ENCODE results near the gene NDUFS6. TPM values are rescaled to one million over a fixed set of nuclear protein-coding genes. Genes with fewer than 3 reads are reported as not detected.

Gene NDUFS6
- polyA plus RNA-seq, 1 donor = 51.9 TPM

DNA sequence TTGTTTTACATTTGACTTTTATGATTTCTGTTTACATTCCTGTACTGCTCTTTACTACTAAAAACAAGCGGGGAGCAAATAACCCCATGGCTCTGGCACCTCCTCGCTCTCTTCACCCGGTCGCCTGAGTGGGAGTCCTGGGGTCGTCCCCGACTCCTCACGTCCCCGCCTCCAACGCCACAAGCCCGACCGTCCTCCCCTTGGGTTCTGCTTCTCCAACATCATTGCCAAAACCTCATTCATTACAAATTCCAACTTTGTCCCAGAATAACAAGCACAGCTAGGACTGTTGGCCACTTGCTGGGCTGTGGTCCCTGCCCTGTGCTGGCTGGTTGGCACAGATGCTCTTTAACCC lies 36.6 kb upstream of the NDUFS6 start:
- DNase-seq = no peak

DNA sequence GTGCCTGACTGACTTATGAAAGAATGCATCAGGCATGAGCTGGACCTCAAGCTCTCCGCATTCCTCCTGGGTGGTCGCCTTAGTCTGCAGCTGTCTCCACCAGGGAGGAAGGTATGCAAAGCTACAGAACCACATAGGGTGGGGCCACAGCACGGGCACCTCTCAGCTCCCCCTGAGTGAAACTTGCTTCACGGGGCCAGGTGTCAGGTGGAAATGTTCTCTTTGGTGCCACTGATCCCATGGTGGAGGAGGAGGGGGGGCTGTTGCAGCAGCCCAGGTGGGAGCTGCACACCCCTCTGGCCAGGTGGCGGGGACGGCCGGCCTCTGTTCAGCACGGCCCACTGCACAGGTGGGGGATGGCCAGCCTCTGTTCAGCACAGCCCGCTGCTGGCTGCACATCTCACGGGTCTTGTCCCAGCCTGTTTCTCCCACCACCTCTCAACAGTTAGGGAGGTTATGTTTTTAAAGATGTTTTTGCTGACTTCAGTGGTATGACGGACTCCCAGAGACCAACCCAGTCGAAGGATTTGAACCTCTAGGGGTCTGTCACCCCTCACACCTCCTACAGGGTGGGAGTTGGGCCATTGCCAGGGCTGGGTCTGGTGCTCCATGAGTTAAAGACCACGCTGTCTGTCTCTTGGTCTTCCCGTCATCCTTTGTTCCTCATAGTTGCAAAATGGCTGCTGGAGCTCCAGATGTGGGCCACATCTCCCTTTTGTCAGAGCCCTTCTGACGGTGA lies 35.9 kb upstream of the NDUFS6 start:
- DNase-seq = no peak

DNA sequence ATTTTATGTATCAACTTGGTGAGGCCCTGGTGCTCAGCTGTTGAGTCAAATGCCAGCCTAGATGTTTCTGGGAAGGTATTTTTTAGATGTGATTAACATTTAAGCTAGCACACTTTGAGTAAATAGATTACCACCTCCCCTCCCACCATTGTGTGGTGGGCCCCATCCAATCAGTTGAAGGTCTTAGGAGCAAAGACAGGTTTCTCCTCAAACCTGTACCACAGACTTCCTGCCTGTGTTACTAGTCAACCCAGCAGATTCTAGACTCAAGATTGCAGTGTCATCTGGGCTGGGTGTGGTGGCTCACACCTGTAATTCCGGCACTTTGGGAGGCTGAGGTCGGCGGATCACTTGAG lies 35.3 kb upstream of the NDUFS6 start:
- DNase-seq = no peak

DNA sequence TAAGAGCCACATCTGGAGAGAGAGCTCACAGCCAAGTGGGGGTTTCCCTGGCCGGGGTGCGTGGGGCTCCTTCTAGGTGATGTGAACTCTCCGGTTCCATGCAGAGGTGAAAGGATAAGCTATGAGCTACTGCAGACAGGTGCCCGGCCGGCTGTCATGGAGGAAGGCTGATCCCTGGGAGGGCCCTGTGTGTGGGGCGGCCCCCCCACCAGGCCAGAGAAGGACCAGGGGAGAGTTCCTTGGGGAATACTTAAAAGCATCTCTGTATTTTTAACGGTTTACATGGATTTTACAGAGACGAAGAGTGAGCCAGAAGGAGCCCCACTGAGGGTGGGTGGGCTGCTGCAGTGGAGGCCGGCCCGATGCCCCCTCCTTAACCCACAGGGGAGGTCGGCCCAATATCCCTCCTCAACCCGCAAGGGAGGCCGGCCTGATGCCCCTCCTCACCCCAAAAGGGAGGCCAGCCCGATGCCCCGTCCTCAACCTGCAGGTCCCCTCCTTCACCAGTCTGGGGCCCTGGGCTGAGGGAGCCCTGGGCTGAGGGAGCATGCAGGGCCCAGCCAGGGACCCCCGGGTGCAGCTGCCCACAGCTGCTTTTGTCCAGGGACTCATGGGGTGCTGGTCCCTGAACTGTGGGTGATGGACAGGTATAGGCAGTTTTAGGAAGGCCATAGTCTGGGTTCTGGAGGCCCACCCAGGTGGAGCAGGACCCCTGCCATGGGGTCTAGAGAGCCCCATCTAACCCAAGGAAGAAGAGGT lies 33.5 kb upstream of the NDUFS6 start:
- DNase-seq = no peak

DNA sequence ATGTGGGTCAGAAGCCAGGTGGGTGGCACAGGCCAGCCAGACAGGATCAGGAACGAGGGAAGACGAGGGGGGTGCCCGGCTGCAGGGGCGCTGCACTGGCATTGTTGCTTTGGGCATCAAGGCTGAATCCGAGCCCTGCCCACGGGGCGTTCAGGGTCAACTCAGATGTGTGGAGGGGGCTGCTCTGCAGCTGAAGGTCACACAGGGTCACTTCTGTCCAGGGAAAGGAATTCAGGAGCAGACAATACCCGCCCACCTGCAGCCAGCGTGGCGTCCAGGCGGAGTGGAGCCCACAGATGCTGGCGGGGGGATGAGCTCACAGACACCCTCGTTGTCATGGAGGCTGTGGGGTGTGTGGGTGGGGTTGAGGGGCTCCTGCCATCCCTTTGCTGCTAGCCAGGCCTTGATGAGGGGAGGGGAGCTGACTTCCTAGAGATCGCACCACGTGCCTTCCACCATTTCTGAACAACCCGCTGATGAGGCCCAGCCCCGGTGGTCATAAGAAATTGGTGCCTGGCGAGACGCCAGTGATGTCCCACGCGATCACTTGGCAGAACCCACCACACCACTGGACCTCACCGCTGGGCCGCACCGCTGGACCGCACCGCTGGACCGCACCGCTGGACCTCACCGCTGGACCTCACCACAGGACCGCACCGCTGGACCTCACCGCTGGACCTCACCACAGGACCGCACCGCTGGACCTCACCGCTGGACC lies 32.8 kb upstream of the NDUFS6 start:
- DNase-seq = no peak

DNA sequence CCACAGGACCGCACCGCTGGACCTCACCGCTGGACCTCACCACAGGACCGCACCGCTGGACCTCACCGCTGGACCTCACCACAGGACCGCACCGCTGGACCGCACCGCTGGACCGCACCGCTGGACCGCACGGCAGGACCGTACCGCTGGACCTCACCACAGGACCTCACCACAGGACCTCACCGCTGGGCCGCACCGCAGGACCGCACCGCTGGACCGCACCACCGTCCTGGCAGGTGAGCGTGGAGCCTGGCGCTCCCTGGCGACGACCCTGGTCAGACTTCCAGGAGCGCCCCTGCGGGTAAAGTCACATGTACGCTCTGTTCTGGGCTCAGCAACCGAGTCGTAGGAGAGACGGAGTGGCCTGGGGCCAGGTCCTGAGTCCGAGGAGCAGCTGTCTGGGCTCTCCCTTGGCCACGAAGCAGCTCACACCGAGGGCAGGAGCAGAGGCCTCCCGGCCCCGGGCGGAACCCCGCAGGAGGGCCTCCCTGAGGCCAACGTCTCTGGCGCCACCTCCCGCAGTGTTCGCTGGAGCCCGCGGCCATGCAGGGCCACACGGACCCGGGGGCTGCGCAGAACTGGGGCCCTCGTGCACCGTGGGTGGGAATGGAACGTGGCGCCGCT lies 32.1 kb upstream of the NDUFS6 start:
- DNase-seq = no peak

DNA sequence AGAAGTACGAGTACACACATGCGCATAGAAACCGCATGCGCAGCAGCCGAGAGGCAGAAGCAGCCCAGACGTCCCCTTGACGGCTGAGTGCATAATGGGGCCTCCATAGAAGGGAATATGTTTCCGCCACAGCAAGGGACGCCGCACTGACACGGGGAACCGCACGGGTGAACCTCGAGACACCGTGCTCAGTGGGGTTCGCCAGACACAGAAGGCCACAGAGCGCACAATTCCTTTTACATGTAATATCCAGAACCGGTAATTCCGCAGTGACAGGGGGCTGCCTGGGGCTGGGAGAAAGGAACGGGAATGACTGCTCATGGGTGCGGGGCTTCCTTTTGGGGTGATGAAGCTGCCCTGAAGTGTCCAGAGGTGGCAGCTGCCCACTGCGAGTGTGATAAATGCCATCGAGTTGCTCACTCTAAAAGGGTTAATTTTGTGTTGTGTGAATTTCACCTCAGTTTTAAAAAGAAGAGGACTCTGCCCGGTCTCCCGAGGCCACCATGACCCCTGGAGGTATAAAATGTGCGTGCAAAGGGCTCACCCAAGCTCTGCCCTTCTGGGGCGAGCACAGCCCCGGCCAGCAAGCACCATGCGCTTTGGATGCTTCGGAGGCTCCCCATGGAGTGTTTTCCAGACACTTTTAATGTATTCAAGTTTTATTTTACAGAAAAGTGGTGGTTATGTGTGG lies 31.3 kb upstream of the NDUFS6 start:
- no peak for DNase-seq

DNA sequence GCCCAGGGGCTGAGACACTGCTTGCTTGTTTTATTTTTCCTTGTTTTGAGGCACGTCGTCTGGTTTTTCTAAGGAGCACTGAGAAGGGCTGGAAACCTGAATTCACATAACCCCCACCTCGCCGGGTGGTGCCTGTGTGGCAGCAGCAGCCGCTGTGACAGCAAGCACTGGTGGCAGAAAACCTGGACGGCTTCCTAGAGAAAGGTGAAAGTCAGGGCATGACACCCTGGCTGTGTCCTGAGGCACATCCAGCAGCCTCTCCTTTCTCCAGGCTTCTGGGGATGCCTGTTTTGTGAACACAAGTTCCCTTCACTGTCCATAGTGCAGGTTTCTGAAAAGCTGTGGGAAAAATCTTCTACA lies 30.8 kb upstream of the NDUFS6 start:
- no peak for DNase-seq

DNA sequence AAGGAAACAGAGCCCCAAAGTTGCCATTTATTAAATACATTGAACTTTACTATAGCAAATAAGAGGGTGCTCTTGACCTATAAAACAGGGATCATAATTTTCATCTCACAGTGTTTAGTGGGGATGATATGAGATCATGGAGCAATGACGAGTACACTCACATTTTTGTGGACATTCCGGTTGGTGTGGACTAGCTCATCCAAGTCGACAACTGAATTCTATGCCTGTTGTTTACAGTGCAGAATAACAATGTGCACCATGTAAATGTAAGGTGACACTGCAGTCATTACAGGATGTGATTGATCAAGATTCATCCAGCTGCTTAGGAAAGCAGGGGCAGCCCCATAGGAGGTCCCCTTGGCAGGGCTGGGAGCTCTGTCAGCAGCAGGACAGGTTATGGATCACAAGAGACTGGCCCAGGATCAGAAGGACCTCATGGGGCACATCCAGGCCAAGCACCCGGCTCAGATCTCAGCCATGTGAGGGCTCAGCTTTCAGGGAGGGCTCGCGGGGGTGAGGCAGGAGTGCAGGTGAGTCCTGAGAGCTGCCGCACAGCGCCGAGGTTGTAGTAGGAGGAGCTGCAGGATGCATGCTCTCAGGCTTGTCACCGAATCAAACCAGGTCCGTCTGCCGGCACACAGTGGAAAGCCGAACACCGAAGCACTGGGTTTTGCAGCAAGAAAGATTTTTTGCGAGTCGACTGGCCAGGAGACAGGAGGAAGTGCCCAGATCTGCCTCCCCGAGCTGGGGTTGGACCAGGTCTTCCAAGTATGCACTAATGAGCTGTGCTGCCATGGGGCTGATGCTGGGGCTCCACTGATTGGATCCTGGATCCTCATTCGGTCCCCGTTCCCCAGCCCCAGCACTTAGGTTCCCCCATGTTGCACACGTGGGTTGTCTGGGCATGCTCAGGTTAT lies 29.8 kb upstream of the NDUFS6 start:
- DNase-seq = no peak

DNA sequence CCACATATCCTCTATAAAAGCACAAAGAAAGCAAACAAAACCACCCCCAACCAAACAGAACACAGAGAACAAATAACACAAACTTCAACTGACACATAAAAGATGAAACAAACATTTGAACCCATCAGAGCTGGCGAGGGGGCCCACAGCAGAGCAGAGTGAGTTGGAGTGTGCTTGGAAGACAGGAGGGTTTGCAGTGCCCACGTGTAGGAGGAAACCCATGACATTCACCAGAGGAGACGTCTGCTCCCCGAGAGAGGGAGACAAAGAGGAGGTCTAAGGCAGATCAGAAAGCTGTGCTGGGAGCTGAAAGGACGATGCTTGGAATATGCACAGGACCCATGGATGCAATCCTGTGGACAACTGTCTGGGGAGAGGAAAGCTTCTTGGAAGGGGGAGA lies 28.6 kb upstream of the NDUFS6 start:
- peak; percentile 51 for DNase-seq

DNA sequence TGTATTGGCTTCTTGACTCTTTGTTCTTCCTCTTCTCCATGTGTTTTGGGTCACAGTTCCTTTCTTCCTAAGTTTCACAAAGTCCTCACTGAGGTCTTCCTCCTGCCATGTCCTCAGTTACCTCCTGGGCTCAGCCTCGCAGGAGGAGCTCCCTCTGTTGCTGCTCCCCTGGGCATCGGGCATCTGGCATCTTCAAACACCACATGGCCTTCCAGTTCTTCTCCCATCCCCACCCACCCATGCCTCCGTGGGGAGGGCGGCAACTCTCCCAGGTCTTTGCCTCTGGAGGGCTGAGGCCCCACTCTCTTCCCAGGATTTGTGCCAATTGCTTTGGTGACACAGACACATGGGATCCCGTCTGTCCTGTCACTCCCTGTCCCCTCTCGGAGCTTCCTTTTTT lies 24.4 kb upstream of the NDUFS6 start:
- DNase-seq = no peak

DNA sequence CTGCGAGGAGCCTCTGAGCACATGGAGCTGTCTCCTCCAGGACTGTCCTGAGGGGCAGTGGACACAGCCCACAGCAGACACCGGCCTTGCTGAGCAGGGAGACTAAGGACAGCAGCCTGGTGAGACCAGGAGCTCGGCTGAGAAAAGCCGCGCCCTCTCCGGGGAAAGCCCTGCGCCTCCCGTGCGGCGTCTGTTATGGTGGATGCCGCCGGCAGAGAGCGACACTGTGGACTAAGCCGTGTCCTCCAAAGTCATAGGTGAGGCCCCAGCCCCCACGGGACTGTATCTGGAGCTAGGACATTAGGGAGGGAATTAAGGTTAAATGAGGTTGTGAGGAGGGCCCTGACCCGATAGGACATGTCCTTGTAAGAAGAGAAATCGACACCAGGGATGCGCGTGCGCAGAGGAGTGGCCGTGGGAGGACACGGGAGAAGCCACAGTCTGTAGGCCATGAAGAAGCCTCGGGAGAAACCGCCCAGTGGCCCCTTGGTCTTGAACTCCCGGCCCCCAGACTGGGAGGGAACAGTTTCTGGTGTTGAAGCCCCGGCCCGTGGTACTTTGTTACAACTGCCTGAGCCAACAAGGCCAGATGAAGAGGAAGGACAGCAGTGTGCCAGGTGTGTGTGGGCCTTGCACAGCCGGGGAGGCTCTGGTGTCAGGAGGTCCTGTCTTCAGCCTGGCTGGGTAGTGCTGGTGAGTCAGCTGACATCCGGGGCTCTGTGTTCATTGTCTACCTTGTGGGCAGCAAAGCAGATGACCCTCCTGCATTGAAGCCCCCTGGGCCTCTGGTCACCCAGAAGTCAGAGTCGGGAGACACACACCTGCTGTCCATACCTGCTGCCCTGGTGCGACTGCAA lies 23.7 kb upstream of the NDUFS6 start:
- no peak for DNase-seq

DNA sequence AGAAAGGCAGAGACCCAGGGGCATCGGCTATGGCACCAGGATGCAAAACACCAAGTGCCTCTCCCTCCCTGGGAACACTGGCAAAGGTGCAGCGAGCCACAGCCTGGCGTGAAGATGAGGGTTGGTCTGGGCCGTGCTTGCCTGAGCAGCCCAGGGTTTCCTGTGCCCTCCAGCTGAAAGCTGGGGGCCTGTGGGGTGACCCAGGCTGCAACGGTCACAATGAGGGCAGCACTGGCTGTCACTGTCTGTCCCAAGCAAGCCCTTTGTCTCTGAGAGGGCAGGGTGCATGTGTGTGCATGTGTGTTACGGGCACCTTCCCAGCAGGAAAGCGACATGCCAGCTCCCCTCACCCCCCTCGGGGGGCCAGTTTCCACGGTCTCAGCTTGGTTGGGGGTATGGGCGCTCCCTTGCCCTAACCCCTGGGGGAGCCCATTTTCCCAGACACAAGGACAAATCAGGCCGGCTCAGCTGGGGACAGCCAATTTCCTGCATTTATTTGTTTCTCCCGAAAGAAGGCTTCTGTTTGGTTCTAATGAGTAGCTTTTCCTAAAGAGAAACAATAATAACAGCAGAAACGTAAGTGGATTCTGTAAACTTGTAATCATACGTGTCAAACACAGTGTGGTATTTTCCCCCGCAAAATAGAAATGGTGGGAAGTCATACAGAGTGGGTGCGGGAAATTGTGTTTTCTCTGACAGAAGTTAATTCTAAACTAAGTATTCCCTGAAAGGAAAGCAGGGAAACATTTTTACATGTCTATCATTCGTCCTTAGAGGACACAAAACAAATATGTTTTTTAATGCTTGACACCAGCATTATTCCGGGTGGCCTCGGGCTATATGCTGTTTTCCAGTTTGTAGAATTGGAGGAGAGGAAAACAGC lies 22.8 kb upstream of the NDUFS6 start:
- no peak for DNase-seq

DNA sequence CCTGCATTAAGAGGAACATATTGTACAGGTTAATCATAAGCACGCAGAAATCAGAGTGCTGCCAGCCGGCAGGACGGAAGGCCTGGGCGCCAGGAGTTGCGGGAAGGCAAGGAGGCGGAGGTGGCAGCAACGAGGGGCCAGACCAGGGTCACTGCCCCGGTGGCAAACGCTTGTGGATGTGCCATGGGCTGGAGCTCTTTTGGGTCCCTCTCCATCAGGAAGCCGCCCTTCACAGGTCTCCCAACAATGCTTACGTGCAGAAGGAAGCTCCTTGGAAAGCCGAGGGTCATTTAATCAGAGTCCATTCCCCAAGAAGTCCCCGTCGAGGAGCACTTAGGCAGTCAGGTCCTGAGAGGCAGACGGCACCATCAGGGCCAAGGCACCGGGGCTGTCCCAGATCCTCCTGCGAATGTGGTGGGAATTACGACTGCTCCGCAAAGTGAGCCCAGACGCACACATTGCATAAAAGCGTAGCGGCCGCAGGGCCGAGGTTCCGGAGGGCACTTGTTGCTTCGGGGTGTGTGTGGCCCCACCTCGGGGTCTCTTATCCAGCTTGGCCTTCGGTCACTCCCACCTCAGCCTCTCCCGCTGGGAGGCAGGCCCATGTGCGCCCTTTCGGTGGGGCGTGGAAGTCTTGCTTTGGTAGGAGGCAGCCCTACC lies 22.1 kb upstream of the NDUFS6 start:
- DNase-seq = no peak

DNA sequence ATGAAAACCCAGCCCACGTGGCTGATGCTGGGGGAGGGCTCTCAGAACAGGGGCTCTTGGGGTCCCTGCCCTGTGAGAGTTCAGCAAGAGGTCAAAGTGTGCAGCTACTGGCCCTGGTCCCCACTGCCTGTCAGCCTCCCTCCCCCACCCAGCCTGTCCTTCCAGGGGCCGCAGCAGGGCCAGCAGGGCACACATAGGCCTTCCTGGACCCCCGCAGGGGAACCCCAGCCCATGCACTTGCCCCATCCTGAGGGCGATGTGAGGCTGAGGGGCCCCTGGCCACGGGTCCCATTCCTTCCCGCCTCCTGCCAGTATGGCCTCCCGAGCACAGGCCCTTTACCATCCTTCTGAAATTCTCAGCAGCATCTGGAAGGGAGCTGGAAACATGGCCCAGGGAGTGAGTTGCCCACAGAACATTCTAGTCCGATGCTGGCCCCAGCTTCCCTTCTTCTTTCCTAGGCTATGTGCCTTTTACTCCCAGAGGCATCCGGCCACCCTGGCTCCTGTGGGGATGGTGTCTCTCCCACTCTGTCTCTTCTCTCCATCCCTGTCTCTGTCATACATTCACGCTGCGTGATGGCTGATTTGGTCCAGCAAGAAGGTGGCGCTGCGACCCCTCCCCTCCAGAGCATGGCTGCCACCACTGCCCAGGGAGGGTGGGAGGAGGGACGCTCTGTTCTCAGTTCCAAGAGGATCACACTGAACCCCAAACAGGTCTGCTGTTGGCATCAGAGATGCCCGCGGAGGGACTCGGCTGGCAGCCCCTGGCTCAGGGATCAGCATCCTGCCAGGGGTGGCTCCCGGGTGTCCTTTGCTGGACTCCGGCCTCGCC lies 21.2 kb upstream of the NDUFS6 start:
- no peak for DNase-seq

DNA sequence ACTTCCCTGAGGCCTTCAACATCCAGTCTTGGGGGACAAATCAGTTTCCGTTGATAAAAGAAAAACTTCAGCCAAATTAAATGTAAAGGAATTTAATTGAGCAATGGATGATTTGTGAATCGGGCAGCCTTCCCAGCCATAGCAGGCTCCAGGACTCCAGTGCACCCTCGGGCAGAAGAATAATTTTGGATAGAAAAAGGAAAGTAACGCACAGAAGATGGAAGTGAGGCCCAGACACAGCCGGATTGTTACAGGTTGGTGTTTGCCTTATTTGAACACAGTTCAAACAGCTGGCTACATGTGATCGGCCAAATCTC lies 20.6 kb upstream of the NDUFS6 start:
- DNase-seq = no peak

DNA sequence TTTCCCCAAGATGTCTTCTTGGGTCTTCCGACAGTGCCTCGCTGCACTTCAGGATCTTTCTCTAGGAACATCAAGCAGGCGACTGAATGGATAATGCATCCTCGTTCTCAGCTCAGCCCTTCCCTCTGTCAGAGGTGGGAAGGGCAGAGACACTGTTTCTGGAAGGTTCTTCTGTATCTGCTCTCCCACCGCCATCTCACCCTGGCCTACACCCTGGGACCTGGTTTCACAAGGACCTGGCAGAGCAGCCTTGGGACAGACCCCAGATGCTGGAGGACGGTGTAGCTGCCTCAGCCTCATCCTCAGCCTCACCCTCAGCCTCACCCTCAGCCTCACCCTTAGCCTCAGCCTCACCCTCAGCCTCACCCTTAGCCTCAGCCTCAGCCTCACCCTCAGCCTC lies 20.1 kb upstream of the NDUFS6 start:
- no peak for DNase-seq
